ENCODE data around the gene MPRIP.

MPRIP gene

GRCh38 chr17:17228521-17229279, 186.4 kb downstream of the MPRIP start:
- no peak for TF ChIP-seq CTCF (IDR thresholded peaks at IDR 0.05; ENCODE audit: borderline replicate concordance, insufficient read depth, low read depth, low read length)
- H3K4me3 ChIP-seq (ENCODE audit: low read depth, low read length), result no peak overlapping the region

- TF ChIP-seq CTCF (IDR thresholded peaks at IDR 0.05; ENCODE audit: borderline replicate concordance, insufficient read depth, low read depth, low read length), result no peak
- H3K4me3 ChIP-seq (ENCODE audit: low read depth, low read length), result no peak overlapping the region
These were observed 187.4 kb downstream of the MPRIP start for GRCh38 chr17:17229416-17230384.

GRCh38 chr17:17231621-17232302, 189.5 kb downstream of the MPRIP start:
- no peak overlapping the region for H3K4me3 ChIP-seq (ENCODE audit: low read depth, low read length)
- no peak for TF ChIP-seq CTCF (IDR thresholded peaks at IDR 0.05; ENCODE audit: borderline replicate concordance, insufficient read depth, low read depth, low read length)

- no peak for TF ChIP-seq CTCF (IDR thresholded peaks at IDR 0.05; ENCODE audit: borderline replicate concordance, insufficient read depth, low read depth, low read length)
These were observed 190.0 kb downstream of the MPRIP start for GRCh38 chr17:17232303-17232621.

GRCh38 chr17:17235212-17236174, 193.2 kb downstream of the MPRIP start:
- no peak for TF ChIP-seq CTCF (IDR thresholded peaks at IDR 0.05; ENCODE audit: borderline replicate concordance, insufficient read depth, low read depth, low read length)
- H3K4me3 ChIP-seq (ENCODE audit: low read depth, low read length), result peak overlapping the region; percentile 85

More at GRCh38 chr17:17232303-17232621, 190.0 kb downstream of the MPRIP start:
- no peak overlapping the region for H3K4me3 ChIP-seq (ENCODE audit: low read depth, low read length)
